Loucy (cell line): ENCODE measurements around the gene LCP1.

Source experiments
- H2AFZ ChIP-seq: fragments of 200-600 bp; sonication (generic); 2 replicates; pipeline ENCODE4 v1.6.0; 2016; ENCODE audit warnings: antibody characterized with exemption, mild to moderate bottlenecking, low read length, moderate library complexity
- H3F3A ChIP-seq: fragments of 200-600 bp; 2 replicates; pipeline ENCODE4 v1.6.0; 2016; ENCODE audit warnings: antibody characterized with exemption, low read depth, mild to moderate bottlenecking
- H3K27me3 ChIP-seq: fragments of 200-600 bp; sonication (generic); 2 replicates; pipeline ENCODE4 v1.6.1; 2014; ENCODE audit warnings: low read length, mild to moderate bottlenecking; ENCODE audit not compliant: insufficient read depth, poor library complexity, severe bottlenecking
- H3K36me3 ChIP-seq: fragments of 200-600 bp; sonication (generic); 2 replicates; pipeline ENCODE4 v1.6.1; 2016; ENCODE audit warnings: low read length; ENCODE audit not compliant: insufficient read depth
- H3K4me1 ChIP-seq: fragments of 200-600 bp; sonication (generic); 2 replicates; pipeline ENCODE4 v1.5.1; 2014; ENCODE audit warnings: low read length, mild to moderate bottlenecking; ENCODE audit not compliant: insufficient read depth, poor library complexity, severe bottlenecking
- H3K4me2 ChIP-seq: fragments of 200-600 bp; sonication (generic); 2 replicates; pipeline ENCODE4 v1.6.0; 2014; ENCODE audit warnings: antibody characterized with exemption, low read length, low read depth, mild to moderate bottlenecking; ENCODE audit not compliant: poor library complexity, severe bottlenecking
- H3K4me3 ChIP-seq: fragments of 200-600 bp; sonication (generic); 2 replicates; pipeline ENCODE4 v1.5.1; 2014; ENCODE audit warnings: low read length, mild to moderate bottlenecking, mixed read lengths; ENCODE audit not compliant: poor library complexity, severe bottlenecking
- H3K79me2 ChIP-seq: fragments of 200-600 bp; sonication (generic); 2 replicates; pipeline ENCODE4 v1.6.1; 2014; ENCODE audit warnings: low read length; ENCODE audit not compliant: insufficient read depth
- H3K9ac ChIP-seq: fragments of 200-600 bp; sonication (generic); 2 replicates; pipeline ENCODE4 v1.6.0; 2014; ENCODE audit warnings: mild to moderate bottlenecking, low read depth, low read length, moderate library complexity; ENCODE audit not compliant: poor library complexity, severe bottlenecking
- H3K9me2 ChIP-seq: fragments of 200-600 bp; sonication (generic); replicated peaks from 2 replicates; pipeline ENCODE4 v1.6.1; 2016; ENCODE audit warnings: low read depth, low read length, mixed read lengths
- H3K9me3 ChIP-seq: fragments of 200-600 bp; sonication (generic); 2 replicates; pipeline ENCODE4 v1.6.1; 2014; ENCODE audit warnings: mild to moderate bottlenecking, antibody characterized with exemption, low read length, low read depth; ENCODE audit not compliant: insufficient read depth
- H4K20me1 ChIP-seq: fragments of 200-600 bp; sonication (generic); 2 replicates; pipeline ENCODE4 v1.6.0; 2014; ENCODE audit warnings: antibody characterized with exemption, low read length, mild to moderate bottlenecking; ENCODE audit not compliant: insufficient read depth, poor library complexity, severe bottlenecking
- CTCF ChIP-seq: fragments of 200-600 bp; sonication (generic); conservative IDR thresholded peaks from 2 replicates; pipeline ENCODE4 v1.5.1; 2014; ENCODE audit warnings: mild to moderate bottlenecking, antibody characterized with exemption, low read length
- EZH2phosphoT487 ChIP-seq: fragments of 200-600 bp; IDR thresholded peaks from 2 replicates; pipeline ENCODE4 v1.6.1; 2018; ENCODE audit warnings: antibody characterized with exemption, mild to moderate bottlenecking, moderate library complexity, borderline replicate concordance

Gene LCP1

GRCh38 chr13:46181377-46181839, 569 bp downstream of the LCP1 start:
- H3K79me2 ChIP-seq = peaks cover 72% of the 10 kb centered on the region
- no peaks in the 10 kb centered on the region for H3K27me3 ChIP-seq
- H3K4me2 ChIP-seq = peak overlapping the region; percentile 98
- peak overlapping the region; percentile 86 for H3K4me3 ChIP-seq
- H3K9me3 ChIP-seq = no peaks in the 10 kb centered on the region
- TF ChIP-seq EZH2phosphoT487 (no peak), CTCF (no peak)
- H2AFZ ChIP-seq = no peak overlapping the region
- peaks cover 45% of the 10 kb centered on the region for H4K20me1 ChIP-seq
- H3K9me2 ChIP-seq = no peaks in the 10 kb centered on the region
- peak overlapping the region; percentile 93 for H3K9ac ChIP-seq
- H3K4me1 ChIP-seq = peaks cover 56% of the 10 kb centered on the region
- no peaks in the 10 kb centered on the region for H3K36me3 ChIP-seq
- H3F3A ChIP-seq = peaks cover 14% of the 10 kb centered on the region; the same call in 1 of the 2 replicates

- Histone ChIP-seq H3K9ac (peak overlapping the region; percentile 93), H3K36me3 (no peaks in the 10 kb centered on the region), H3K79me2 (peaks cover 85% of the 10 kb centered on the region), H3F3A (peaks cover 14% of the 10 kb centered on the region; the same call in 1 of the 2 replicates), H3K4me1 (peaks cover 67% of the 10 kb centered on the region), H3K9me3 (no peaks in the 10 kb centered on the region), H2AFZ (no peak overlapping the region), H4K20me1 (peaks cover 58% of the 10 kb centered on the region), H3K27me3 (no peaks in the 10 kb centered on the region), H3K4me2 (peak overlapping the region; percentile 98), H3K4me3 (peak overlapping the region; percentile 86), H3K9me2 (no peaks in the 10 kb centered on the region)
- TF ChIP-seq CTCF (no peak), EZH2phosphoT487 (no peak)
These were observed 1.8 kb downstream of the LCP1 start for GRCh38 chr13:46179969-46180763.

GRCh38 chr13:46179491-46179908, 2.5 kb downstream of the LCP1 start:
- peaks cover 67% of the 10 kb centered on the region for H3K4me1 ChIP-seq
- peaks cover 91% of the 10 kb centered on the region for H3K79me2 ChIP-seq
- peaks cover 65% of the 10 kb centered on the region for H4K20me1 ChIP-seq
- H3K9me3 ChIP-seq = no peaks in the 10 kb centered on the region
- TF ChIP-seq EZH2phosphoT487 = no peak
- no peak for TF ChIP-seq CTCF
- peak overlapping the region; percentile 98 for H3K4me2 ChIP-seq
- H3K4me3 ChIP-seq = peak overlapping the region; percentile 86
- H3K9ac ChIP-seq = peak overlapping the region; percentile 93
- H3K27me3 ChIP-seq = no peaks in the 10 kb centered on the region
- H3F3A ChIP-seq = peaks cover 14% of the 10 kb centered on the region; the same call in 1 of the 2 replicates
- no peaks in the 10 kb centered on the region; the same call in 1 of the 2 replicates for H3K36me3 ChIP-seq
- H2AFZ ChIP-seq = no peak overlapping the region
- H3K9me2 ChIP-seq = no peaks in the 10 kb centered on the region
